DMS53 treated with DMSO at 0.1 percent for 48 hours (cell line): ENCODE results near the gene AREL1.

Experiments
- DNase-seq: peaks from one replicate; lab custom pipeline; 2025; ENCODE audit not compliant: unreplicated experiment; lab: John Stamatoyannopoulos, UW

Gene AREL1

DNA sequence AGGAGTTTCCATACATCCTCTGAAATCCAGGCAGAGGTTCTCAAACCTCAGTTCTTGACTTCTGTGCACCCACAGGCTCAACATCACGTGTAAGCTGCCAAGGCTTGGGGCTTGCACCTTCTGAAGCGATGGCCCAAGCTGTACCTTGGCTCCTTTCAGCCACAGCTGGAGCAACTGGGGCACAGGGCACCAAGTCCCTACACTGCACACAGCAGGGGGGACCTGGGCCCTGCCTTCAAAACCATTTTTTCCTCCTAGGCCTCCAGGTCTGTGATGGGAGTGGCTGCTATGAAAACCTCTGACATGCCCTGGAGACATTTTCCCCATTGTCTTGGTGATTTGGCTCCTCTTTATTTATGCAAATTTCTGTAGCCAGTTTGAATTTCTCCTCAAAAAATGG is 10.6 kb downstream of the AREL1 start:
- DNase-seq, result no peak

DNA sequence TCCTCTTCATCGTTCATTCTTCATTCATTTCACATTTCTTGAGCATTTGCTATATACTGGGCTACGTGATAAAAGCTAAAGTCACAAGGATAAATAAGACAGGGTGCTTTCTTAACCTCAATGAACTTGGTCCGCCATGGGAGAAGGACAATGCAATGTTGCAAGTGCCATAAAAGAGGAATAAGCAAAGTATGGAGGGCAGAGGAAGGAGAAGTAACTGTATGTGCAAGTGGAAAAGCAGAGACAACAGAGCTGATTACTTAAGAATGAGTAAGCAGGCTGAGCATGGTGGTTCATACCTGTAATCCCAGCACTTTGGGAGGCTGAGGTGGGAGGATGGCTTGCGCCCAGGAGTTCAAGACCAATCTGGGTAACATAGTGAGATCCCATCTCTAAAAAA is 14.4 kb downstream of the AREL1 start:
- no peak for DNase-seq

DNA sequence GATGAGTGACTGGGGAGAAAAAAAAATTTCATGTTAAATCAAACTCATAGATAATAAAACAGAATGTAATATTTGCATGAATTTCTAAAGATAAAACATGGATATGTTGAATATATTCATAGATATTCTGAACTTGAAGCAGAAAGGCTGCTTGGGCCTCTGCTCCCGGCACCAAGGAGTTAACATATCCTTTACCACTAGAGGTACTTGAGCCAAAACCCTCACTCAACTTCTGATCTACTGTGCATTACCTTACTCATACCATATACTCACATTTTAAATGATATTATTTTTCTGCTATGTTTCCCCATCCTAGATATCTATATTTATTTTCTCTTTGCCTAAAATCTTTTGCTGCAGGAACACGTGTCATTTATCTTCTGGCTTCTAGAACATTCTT is 14.9 kb downstream of the AREL1 start:
- DNase-seq, result no peak

DNA sequence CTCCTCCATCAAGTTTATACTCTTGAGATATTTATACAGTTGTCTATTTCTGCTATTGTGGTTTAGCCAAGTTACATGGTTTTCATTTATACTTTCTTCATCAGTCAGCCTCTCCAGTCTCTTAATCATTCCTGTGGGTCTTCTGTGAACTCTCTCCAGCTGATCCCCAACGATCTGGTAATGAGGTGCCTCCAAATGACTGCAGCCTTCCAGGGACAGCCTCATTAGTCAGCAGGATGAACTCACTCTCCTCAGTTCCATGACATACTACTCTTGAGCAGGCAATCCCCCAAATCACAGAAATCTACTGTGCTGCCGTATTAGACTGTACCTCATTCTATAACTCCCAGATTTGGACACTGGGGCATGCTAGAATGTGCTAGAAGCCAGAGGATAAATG is 15.3 kb downstream of the AREL1 start:
- DNase-seq, result no peak

DNA sequence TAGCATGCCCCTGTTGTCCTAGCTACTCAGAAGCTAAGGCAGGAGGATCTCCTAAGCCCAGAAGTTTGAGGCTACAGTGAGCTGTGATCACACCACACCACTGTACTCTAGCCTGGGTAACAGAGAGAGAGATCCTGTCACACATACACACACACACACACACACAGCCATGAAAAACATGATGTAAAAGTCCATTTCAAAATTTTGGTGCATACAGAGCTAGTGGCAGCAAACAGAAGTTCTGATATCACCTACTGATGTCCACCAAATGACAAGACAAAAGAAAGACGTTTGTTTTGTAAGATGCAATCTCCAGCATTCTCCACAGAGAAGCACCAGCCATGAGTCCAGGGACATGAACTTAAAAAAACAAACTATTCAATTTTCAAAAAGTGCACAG is 15.9 kb downstream of the AREL1 start:
- DNase-seq, result no peak

DNA sequence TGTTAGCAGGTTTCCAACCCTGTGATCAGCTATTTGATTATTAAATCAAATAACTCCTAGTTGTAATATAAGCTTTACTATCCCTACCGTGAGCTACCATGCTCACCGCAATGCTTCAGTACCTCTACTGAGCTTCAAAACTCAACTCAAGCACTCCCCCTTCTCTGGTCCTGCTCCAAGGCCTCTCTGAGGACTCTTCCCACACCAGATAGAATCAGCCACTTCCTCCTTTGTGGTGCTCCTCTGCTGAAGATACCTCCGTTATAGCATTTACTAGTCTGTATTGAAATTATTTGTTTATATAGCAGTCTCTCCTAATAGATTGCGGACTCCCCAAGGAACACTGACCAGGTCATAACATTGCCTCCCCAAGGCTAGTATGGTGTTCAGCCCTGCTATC is 17.5 kb downstream of the AREL1 start:
- no peak for DNase-seq

DNA sequence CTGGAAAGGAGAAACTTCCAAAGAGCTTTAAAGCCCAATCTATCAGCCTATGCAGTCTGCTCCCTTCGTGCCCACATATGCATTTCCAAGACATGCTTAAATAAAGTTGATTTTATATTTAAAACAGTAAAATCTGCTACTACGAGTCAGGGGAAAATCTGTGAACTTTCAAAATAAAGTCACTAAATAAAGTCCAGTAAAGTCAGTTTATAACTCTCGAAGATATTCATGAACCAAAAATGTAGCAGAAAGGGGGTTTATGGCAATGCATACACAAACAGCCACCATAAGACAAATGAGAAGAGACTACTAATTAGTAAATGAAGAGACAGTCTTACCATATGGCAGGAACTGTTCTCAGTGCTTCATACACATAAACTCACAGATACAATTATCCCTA is 19.7 kb downstream of the AREL1 start:
- DNase-seq, result no peak

DNA sequence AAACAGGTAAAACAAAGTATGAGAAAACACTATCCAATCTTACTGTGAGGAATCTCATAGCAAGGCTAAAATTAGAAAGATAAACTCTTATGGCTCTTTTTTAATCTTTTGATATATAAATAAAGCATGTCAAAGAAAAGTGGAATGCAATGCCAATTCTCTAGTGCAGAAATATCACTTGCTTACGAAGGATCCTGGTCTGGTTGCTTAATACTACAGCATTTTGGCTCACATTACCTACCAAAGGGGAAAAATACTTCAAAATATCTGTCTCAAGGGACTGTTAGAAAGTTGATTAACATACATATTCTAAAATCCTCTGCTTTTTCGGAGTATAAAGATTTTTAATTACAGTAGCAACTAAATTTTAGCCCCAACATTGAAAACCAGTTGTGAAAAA is 21.4 kb downstream of the AREL1 start:
- DNase-seq, result no peak

DNA sequence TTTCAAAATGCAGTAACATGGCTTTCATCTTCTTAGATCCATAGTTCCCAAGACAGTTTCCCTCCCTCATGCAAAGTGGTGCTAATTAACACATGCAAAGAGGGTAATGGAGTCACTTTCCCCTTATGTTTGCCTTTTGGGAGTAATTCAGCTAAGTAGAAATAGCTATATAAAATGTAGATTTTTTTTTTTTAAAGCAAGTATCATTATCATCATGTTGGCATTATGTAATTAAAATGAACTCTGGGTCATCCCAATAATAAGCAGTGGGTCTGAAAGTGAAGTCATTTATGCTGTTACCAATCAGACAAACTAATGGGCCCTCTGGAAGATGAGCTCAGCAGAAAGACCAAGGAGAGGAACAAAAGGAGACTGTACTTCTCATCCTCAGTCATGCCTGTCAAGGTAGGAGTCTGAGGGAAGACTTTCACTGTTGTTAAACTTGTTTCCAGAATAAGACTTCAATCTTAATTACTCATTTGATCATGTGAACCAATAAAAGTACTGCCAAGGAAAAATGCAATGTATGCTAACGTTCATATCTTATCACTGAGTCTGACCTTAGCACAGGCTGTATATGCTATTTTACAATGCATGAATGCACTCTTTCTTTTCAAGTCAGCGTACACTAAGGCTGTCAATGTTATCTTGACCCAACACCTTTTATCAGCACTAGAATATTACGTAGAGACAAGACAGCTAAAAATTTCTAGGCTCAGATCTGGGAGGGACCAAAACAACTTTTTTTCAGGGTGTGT is 26.8 kb downstream of the AREL1 start:
- no peak for DNase-seq

DNA sequence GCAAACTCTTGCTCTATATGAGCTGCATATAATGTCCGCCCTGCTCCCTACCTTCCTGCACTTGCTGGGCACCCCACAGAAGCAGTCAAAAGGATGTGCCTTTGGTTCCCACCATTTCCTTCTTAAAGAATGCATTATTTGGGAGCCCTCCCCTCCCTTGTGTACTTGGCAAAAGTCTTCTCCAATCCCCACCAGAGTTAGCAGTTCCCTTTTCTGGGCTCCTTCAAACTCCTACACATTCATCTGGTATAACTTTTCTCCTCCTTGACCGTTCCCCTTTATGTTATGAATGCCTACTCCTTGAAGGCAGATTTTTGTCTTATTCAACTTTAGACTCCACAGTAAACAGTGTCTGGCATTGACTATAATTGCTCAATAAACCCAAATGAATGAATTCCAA is 27.8 kb downstream of the AREL1 start:
- no peak for DNase-seq

DNA sequence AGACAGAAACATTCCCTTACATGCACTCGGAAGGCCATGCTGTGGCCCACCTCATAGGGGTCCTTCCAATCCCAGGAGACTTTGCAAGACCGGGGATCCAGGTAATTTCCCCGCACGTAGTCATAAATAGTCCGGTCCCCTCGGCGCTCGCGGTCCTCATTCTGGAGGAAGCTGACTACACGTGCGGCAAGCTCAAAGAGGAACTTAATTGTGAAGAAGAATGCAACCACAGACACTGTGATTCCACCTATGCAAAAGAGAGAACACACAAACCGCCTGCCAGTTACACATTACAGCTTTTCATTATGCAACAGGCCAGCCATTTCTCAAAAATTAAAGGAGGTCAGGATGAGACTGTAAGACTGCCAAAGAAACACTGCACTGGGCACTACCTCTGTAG is 28.4 kb downstream of the AREL1 start:
- no peak for DNase-seq

DNA sequence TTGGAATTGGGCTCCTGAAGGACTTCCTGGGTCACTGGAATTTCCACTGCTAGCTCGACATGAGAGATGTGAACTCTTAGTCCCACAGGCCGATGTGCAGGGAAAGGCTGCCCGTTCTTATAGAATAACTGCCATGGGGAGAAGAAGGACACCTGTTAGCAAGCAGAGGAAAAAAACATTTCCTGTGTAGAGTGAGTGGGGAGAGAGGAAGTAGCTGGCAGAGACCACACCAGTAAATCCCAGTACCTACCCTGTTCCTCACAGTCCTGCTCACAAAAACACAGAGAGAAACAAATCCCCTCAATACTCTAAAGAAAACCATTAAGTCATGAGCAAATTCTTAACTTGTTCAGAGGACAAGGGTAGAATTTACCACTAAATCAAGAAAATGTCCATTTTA is 29.5 kb downstream of the AREL1 start:
- no peak for DNase-seq

DNA sequence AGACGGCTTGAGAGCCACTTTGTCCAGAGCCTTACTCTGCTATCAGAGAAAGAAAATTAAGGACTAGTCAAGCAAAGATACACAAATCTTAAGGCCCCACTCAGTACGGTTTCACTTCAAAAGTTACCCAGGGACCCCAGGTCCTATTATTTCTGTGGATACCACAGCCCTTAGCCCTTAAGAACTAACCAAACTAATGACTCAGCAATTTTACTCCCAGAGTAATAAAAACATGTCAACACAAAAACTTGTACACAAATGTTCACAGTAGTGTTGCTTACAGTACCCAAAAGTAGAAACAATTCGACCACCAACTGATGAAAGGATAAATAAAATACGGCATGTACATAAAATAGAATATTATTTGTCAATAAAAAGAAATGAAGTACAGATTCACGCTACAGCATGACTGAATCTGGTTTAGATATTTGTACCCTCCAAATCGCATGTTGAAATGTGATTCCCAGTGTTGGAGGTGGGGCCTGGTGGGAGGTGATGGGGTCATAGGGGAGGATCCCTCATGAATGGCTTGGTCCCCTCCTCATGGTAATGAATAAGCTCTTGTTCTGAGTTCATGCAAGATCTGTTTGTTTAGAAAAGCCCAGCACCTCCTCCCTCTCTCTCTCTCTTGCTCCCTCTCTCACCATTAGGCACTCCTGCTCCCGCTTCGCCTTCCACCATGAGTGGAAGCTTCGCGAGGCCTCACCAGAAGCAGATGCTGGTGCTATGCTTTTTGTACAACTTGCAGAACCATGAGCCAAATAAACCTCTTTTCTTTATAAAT is 30.5 kb downstream of the AREL1 start:
- no peak for DNase-seq

DNA sequence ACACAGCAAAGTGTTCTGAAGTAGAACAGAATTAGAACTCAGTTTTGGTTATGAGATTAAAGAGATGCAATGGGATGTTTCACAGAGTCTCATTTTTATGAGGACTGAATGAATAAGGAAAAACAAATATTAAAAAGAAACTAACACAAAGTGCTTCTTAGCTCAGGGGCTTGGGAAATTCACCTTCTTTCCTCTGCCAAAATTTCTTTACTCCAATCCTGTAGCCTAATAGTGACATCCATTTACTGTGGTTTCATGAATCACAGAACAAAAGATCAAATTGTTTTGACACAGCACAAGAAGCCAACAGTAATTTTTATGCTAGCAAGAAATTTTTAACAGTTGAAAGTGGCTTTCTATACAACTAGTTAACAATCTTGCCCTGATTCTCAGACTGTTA is 37.7 kb downstream of the AREL1 start:
- no peak for DNase-seq

DNA sequence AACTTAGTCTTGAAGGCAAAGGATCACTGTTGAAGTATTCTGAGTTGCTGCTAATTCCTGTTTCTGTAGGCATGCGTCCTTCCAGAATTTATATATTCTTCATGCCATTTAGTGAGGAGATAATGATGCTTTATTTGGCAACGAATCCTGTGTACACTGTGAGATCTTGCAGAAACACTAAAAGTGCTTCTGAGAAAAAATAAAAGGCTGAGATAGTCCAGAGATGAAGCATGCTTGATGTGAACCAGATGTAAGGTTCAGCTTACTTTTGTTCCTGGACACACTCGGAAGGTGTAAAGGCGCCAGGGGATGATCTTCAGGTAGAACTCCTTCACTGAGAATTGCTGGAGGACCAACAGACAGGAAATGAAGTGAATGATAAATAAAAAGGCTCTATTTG is 39.1 kb downstream of the AREL1 start:
- no peak for DNase-seq

DNA sequence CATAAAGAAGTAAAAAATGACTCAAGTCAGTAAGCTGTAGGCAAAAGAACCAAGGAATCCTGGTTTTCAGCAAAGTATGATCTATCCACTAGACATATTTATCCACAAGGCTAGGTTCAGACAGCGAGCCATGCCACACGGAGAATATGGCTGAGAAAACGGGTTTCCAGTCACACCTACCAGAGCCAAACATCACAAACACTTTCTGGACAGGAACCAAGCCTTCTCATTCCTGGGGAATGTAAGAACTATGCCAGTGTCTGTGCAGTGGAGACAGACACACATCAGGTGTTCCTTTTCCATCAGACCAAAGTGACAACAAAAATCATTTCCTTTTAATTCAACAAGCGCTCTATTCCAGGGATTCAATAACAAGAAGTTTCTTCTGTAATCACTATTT is 41.1 kb downstream of the AREL1 start:
- DNase-seq, result no peak

DNA sequence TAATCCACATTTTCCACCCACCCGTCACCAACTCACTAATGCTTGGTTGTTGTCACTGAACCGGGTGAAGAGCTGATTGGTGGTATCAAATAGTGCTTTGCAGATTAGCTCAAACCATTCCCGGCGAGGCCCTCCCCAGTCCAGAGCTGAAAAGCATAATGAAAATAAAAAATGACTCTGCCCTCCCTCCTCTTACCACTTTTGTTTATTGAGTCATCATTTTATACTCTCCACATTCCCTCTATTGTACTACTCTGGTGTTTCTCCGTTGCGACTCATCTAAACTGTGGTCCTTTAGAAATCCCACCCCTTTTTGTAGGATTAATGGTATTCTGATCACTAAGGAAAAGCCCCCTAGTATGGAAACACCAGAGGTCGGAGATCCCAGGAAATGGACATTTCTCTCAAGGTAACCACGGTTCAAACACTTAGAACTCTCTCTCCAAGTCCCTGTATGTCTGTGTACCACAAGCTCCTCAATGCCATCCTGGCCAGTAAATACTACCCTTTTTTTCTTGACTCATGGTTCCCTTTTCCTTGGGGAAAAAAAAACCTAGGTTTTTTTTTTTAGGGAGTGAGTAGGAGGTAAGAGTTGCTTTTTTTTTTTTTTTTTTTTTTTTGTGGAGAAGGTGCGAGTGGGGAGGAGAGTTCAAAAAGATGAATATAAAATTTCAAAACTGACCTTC is 42.0 kb downstream of the AREL1 start:
- no peak for DNase-seq

DNA sequence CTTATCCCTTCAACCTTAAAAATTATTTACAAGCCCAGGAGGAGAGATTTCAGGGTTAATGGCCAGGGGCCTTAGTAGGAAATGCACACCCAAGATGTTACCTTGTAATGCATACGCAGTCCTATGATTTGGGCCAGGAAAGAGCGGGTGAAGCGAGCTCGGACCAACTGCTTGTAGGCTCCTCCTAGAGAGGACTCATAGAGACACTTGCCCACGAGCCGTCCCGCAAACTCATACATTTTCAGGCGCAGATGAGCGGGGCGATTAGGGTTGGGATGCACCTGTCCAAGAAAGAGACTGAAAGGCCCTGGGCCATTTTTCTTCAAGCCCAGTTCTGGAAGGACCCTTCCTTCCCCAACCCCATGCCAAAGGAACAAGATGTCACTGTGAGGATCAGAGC is 43.0 kb downstream of the AREL1 start:
- DNase-seq, result no peak

DNA sequence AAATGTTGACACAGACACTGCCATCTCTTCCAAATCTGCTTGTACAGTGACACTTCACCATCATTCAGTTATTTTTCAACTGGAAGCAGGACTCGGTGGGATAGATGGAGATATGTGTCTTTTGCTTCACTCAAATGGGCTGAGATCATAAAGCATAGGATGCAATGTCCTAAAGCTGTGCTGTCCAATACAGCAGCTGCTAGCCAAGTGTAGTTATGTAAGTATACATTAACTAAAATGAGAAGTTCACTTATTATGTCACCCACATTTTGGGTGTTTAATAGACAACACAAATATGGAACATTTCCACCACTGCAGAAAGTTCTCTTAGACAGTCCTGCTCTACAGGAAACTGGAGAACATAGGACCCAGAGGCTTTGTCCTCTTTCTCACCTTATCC is 43.6 kb downstream of the AREL1 start:
- DNase-seq, result no peak

DNA sequence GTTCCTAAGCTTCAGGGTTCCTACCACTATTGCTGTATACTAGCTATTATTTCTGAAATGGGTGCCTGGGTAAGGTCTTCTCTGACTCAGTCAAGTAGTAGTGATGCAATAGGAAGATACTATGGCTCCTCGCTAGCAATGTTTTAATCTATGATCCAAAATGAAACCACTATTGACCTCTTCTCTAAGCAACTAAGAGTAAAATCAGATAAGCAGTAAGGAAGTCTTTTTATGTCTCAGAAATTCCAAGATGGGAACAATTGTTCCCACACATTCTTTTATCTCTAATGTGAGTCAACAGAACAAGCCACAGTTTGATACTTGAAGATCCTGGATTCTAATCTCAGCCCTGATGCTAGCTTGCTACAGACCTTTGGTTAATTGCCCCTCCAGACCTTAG is 45.1 kb downstream of the AREL1 start:
- no peak for DNase-seq

DNA sequence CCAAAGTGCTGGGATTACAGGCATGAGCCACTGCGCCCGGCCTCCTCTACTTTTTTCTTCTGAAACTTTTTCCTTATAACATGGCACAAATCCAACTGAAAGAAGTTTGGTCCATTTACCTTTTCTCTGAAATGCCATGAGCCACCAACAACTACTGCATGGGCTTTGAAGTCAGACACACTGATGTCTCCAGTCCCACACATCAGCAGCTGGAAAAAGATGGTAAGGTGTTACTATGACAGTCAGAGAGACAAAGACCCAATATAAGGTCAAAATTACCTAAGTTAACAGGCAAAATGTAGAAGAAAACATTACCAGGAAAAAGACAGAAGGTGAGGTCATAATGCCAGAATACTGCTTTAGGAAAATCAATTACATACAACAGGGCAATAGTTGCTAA is 48.2 kb downstream of the AREL1 start:
- DNase-seq, result no peak

DNA sequence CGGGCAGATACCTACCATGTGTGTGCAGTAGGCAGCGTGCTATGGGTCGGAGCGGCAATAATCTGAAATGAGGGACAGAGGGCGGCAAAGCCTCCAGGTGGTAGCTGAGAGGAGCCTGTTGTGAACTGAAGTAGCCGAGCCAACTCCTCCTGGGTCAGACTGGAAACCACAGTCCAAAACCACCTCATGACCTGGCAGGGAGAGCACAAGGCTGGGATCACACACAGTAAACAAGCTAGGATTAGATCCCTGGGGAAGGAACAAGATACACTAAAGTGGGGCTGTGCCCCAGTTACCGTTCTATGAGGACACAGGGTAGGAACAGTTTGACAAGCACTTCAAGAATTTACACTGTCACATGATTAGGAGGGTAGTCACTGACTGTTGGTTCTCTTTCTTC is 49.0 kb downstream of the AREL1 start:
- no peak for DNase-seq
